ENCODE measurements around the gene MTM1. TPM values are rescaled to one million over a fixed set of nuclear protein-coding genes. Genes with fewer than 3 reads are reported as not detected.

The MTM1 gene
- polyA plus RNA-seq (2011; rRNA removed) (8.5 and 9.0 TPM in 2 replicates), polyA plus RNA-seq (2017; fragmentation: RNase III; extraction: RNeasy Plus Mini Kit Qiagen cat#74134 plus additional on column Dnase treatment) (6.5 to 8.5 TPM (median 8.2 TPM) in 3 replicates), polyA minus RNA-seq (2011; rRNA and poly(A)+ RNA removed) (3.7 and 4.7 TPM in 2 replicates)
- 1.7 and 1.9 TPM in 2 replicates for polyA plus RNA-seq (2012; cell fraction: cytosol; rRNA removed)
- polyA plus RNA-seq (2012; cell fraction: nucleus; rRNA removed), result 1.1 and 1.8 TPM in 2 replicates

GRCh38 chrX:150568320-150569154 lies at the start of gene MTM1:
Gene MTM1, plus strand, starts transcription at chrX:150568621. Its CDS starts 23,994 bp downstream, at chrX:150592615.
- H3K9me3 ChIP-seq, result no peaks in the 10 kb centered on the region
- CTCF ChIA-PET, result interaction anchor here (1.0 kb wide), 1 partner anchor 19 kb away, joined by 3 read pairs; no protein-coding TSS in a partner anchor
- H3K4me2 ChIP-seq, result peak within 1 kb of the TSS; percentile 74
- ATAC-seq (peak; percentile 94 to 96), FAIRE-seq (peak; percentile 92), DNase-seq (ENCODE audit: low read depth in 1 of 2, low spot score in 1 of 2) (peak; percentile 94 to 96)
- POLR2A ChIA-PET, result interaction anchor here (1.0 to 1.5 kb wide), 4 partner anchors 10 to 628 kb away, joined by 3 to 5 read pairs (median 4); no protein-coding TSS in a partner anchor
- peak within 1 kb of the TSS; percentile 86 to 93 for H3K27ac ChIP-seq
- WGBS (ENCODE audit: missing lambda C conversion rate), result no CpG with 5 or more reads among the region's 89 CpGs
- peaks cover 31% of the 10 kb centered on the region; the same call in 2 of the 3 replicates for H3K4me1 ChIP-seq
- peak within 1 kb of the TSS; percentile 89 for H3K4me3 ChIP-seq
- TF ChIP-seq MAFK (IDR thresholded peaks at IDR 0.05; ENCODE audit: partially characterized antibody) (no peak), EHF (CRISPR knock-in tag; IDR thresholded peaks at IDR 0.05) (no peak), CTCF (IDR thresholded peaks at IDR 0.05) (no peak), PBX3 (IDR thresholded peaks at IDR 0.05) (no peak), MAZ (IDR thresholded peaks at IDR 0.05; ENCODE audit: borderline replicate concordance, low read depth, low read length) (no peak), JUN (IDR thresholded peaks at IDR 0.05) (peak in 1 of 2 experiments; percentile 63; a peak in 2 of 5 replicates), PHF8 (IDR thresholded peaks at IDR 0.05; ENCODE audit: borderline replicate concordance, low read depth) (peak; percentile 84), ZSCAN20 (CRISPR knock-in tag; IDR thresholded peaks at IDR 0.05) (no peak), ZNF302 (CRISPR knock-in tag; IDR thresholded peaks at IDR 0.05) (no peak), SREBF2 (IDR thresholded peaks at IDR 0.05) (no peak), RFX5 (IDR thresholded peaks at IDR 0.05) (no peak), HMGXB4 (CRISPR knock-in tag; IDR thresholded peaks at IDR 0.05; ENCODE audit: borderline replicate concordance) (no peak), NR3C1 (IDR thresholded peaks at IDR 0.05) (no peak), EHMT2 (IDR thresholded peaks at IDR 0.05; ENCODE audit: low read depth) (no peak), RCOR1 (IDR thresholded peaks at IDR 0.05; ENCODE audit: low read depth, low read length) (no peak), ESRRA (IDR thresholded peaks at IDR 0.05; ENCODE audit: borderline replicate concordance, low read length) (no peak), BCL3 (IDR thresholded peaks at IDR 0.05) (0 out of 3 replicates have a peak, but pooled peaks have one; percentile 37), FOSB (CRISPR knock-in tag; IDR thresholded peaks at IDR 0.05) (no peak), TP53 (CRISPR knock-in tag; IDR thresholded peaks at IDR 0.05) (no peak), HDAC2 (IDR thresholded peaks at IDR 0.05) (no peak), KDM5A (IDR thresholded peaks at IDR 0.05) (no peak), FOSL2 (IDR thresholded peaks at IDR 0.05) (no peak), FOSL2 (CRISPR knock-in tag; IDR thresholded peaks at IDR 0.05) (no peak), USF2 (IDR thresholded peaks at IDR 0.05) (peak; percentile 94)
- TF ChIP-seq, protein P1, sequence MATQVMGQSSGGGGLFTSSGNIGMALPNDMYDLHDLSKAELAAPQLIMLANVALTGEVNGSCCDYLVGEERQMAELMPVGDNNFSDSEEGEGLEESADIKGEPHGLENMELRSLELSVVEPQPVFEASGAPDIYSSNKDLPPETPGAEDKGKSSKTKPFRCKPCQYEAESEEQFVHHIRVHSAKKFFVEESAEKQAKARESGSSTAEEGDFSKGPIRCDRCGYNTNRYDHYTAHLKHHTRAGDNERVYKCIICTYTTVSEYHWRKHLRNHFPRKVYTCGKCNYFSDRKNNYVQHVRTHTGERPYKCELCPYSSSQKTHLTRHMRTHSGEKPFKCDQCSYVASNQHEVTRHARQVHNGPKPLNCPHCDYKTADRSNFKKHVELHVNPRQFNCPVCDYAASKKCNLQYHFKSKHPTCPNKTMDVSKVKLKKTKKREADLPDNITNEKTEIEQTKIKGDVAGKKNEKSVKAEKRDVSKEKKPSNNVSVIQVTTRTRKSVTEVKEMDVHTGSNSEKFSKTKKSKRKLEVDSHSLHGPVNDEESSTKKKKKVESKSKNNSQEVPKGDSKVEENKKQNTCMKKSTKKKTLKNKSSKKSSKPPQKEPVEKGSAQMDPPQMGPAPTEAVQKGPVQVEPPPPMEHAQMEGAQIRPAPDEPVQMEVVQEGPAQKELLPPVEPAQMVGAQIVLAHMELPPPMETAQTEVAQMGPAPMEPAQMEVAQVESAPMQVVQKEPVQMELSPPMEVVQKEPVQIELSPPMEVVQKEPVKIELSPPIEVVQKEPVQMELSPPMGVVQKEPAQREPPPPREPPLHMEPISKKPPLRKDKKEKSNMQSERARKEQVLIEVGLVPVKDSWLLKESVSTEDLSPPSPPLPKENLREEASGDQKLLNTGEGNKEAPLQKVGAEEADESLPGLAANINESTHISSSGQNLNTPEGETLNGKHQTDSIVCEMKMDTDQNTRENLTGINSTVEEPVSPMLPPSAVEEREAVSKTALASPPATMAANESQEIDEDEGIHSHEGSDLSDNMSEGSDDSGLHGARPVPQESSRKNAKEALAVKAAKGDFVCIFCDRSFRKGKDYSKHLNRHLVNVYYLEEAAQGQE (IDR thresholded peaks at IDR 0.05), result no peak
- TF ChIP-seq, protein P2, sequence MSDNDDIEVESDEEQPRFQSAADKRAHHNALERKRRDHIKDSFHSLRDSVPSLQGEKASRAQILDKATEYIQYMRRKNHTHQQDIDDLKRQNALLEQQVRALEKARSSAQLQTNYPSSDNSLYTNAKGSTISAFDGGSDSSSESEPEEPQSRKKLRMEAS (IDR thresholded peaks at IDR 0.05), result no peak; the same call in none of the 2 replicates
- TF ChIP-seq, protein P3, sequence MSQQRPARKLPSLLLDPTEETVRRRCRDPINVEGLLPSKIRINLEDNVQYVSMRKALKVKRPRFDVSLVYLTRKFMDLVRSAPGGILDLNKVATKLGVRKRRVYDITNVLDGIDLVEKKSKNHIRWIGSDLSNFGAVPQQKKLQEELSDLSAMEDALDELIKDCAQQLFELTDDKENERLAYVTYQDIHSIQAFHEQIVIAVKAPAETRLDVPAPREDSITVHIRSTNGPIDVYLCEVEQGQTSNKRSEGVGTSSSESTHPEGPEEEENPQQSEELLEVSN (IDR thresholded peaks at IDR 0.05; ENCODE audit: borderline replicate concordance, low read depth), result no peak

Data from A549 (cell line).